HG03097 (cell line): ENCODE results near the gene RAPGEF4.
"Not testable (repeated sequence)": the region's sequence is repeated elsewhere in the genome, so short reads cannot be mapped to it uniquely, and the experiment has no call there.

Experiments used
- ATAC-seq: cut with Tn5 transposase; IDR thresholded peaks from one replicate; pipeline ENCODE4 v1.9.1; 2021; ENCODE audit not compliant: unreplicated experiment, low FRiP score

Gene RAPGEF4

DNA sequence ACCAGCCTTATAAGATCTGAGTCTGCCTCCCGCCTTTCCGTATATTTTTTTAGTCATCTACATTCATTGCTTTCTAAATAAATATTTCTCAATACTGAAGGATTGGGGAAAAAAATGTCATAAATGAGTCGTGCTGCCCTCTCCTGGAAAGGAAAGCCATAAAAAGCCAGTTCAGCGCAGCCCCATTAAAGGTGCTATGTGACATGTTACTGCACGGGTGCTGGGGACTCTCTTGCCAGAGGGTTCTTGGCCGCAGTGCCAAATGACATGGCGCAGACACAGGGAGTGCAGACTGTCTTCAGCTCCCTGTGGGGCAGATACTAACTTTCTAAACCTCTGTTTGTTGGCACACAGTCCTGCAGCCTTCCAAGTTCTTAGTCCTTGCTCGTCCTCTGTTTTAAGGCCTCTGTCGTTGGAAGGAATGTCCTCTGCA lies 286.3 kb downstream of the RAPGEF4 start:
- ATAC-seq: no peak

- no peak for ATAC-seq
Observed at GRCh38 chr2:173023718-173024117, 288.1 kb downstream of the RAPGEF4 start.

GRCh38 chr2:173026479-173026878 lies 290.8 kb downstream of the RAPGEF4 start:
- no peak for ATAC-seq

- no peak for ATAC-seq
Observed at GRCh38 chr2:173027181-173028128, 291.8 kb downstream of the RAPGEF4 start.

DNA sequence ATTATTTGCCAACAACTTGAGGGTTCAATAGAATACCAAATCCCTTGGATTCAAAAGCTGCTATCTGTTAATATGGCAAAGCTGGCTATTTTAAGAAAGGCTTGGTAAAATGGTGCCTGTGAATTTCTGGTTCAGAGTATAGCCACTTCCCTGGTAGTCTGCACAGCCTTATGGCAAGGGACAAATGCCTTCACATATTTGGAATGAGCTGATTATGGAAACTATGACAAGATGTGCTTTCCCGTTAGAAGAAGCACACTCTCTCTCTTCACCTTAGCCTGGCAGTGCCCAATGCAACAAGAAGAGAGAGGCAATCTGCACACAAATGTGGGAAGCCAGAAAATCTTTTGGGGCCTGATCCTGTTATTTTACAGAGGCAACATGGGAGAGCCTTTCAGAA lies 292.5 kb downstream of the RAPGEF4 start:
- no peak for ATAC-seq

- ATAC-seq: no peak
Observed at GRCh38 chr2:173028671-173029070, 293.0 kb downstream of the RAPGEF4 start.

DNA sequence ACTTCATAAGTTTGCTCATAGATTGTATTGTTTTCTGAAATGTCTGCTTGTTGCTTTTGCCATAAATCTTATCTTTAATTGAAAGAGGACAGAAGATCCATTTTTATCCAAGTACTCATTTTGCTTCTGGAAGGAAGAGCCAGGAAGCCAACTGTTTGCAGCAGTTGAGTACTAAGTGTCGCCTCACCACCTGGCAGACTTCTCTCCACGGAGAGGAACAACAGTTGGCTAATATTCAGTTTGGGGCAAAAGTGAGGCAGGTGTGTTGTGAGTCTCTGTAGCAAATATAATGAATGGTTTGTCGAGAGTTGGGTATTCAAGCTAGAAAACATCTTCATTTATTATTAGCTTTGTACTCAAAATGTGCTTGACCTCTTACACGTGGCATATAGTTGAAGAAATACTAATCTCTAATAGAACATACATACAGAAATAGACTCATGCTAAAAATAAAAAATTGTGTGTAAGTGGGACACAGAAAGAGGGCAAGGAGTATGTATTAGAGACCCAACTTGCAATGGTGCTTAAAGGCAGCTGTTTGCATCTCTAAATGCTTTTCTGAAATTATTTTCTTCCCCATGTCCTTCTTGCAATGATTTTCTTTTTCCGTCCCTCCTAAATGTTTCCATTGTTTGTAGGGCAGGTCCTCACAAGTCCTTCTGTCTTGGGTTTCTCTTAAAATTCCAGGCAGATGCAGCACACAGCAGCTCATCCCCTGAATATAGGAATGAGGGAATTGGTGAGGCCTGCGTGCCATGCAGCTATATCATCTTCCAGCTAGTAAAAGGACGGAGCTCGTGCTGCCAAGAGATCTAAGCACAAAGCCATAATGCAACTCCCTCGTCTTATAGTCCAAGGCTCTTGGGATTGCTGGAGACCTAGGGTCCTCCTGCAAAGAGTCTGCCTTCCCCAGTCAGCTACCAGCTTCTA lies 295.2 kb downstream of the RAPGEF4 start:
- no peak for ATAC-seq

GRCh38 chr2:173032032-173032431 lies 296.4 kb downstream of the RAPGEF4 start:
- no peak for ATAC-seq

- ATAC-seq: no peak
Observed at GRCh38 chr2:173033084-173033483, 297.4 kb downstream of the RAPGEF4 start.

GRCh38 chr2:173034143-173034542 lies 298.5 kb downstream of the RAPGEF4 start:
- ATAC-seq: no peak

- ATAC-seq: no peak
Observed at GRCh38 chr2:173037245-173038120, 301.8 kb downstream of the RAPGEF4 start.

DNA sequence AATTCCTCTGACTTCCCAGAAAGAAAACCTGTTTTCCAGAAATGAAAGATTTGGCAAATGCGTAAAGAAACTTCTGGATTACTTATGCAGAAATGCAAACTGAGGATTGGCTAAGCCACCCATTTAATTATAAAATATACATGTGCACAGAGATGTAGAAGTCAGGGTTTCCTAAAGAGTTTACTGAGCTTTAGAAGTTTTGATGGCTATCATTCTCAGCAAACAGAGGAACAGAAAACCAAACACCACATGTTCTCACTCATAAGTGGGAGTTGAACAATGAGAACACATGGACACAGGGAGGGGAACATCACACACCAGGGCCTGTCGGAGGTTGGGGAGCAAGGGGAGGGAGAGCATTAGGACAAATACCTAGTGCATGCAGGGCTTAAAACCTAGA lies 302.6 kb downstream of the RAPGEF4 start:
- not testable (repeated sequence) for ATAC-seq

DNA sequence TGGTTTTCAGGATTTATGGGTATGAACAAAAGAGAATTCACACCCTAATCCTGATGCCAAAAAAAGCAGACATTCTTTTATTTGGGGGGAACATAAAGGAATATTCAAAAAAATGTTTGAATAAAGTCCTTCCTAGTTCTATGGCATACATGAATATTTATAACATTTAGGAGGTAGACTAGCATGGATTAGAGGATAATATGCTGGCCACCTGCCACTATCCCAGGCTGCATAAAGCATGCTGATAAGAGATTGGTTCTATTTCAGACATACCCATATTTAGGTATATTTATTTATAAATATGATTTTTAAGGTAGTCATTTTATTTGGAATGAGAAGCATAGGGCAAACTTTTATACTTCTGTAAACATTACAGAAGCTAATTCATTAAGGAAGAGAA lies 305.1 kb downstream of the RAPGEF4 start:
- no peak for ATAC-seq

GRCh38 chr2:173043476-173043875 lies 307.8 kb downstream of the RAPGEF4 start:
- no peak for ATAC-seq

DNA sequence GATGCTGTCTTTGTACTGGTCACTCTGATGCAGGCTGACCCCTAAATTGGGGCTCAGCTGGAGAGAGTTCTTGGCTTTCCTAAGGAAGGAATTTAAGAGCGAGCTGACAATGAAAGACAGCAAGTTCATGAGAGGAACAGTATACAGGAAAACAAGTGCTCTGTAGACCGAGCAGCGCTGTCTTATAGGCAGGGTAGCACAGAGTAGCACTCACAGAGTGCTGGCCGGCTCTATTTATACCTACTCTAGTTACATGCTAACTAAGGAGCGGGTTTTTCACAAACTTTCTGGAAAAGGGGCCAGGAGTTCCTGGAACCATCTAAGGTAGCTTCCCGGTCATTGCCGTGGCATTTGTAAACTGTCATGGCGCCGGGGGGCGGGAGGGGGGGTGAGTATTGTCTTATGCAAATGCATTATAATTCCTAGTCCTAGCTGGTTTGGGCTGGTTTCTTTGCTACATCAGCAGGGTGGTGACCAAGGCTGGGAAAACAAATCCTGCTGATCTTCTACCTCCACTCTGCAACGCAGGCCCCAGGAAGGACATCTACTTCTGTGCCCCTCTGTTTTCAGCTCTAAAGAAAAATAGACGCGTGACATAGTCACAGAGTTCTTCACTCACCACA lies 308.4 kb downstream of the RAPGEF4 start:
- no peak for ATAC-seq

DNA sequence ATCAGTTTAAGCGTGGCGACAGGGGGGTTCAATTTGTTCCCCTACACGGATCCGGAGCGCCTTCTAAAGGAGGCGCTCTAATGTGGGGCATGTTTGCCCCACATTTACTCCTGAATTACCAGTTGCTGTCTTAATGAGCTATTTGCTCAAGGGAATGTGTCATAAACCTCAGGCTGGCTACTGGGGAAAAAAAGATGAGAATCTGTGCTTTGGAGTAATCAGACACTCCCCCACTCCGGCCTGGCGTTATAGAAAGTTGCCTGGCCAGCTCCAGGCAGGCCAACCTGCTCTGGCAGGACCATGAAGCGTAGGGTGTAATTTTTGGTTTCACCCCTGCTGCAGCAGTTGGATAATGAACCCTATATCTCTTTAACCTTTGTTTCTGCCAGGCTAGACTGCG lies 309.0 kb downstream of the RAPGEF4 start:
- no peak for ATAC-seq

GRCh38 chr2:173045181-173045580 lies 309.5 kb downstream of the RAPGEF4 start:
- ATAC-seq: no peak

- no peak for ATAC-seq
Observed at GRCh38 chr2:173048522-173048896, 312.9 kb downstream of the RAPGEF4 start.

DNA sequence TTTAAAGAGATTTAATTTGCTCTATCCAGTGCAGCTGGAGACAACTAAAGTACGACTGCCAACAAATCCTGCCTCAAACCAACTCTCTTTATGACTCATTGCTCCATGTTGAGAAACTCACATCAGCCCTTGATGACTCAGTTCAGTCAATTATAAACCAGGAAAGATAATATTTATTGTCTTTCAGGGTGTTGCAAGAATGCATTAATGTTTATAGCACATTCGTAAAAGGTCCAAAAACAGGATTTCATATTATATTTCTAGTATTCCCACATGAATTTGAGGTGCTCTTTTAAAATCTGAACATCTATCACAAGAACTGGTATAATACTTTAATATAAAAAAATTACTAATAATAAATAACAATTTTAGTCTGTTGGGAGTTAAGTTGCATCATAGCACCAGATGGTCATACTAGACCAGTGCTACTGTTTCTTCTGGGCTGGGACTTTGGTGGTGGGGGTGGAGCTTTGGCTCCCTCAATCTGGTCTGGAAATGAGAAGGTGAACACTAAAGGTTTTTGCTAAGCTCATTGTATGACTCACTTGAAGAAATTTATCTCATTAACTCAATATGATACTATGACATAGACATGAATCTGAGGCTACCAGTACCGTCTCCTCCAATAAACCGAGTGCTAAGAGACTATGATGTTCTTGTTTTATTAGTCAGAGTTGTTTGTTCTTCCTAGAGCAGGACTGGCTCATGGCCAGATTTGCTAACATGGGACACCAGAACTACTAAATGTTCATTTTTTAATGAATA lies 313.4 kb downstream of the RAPGEF4 start:
- ATAC-seq: peak; percentile 94
